NOMO-1 (cell line): ENCODE data around the gene FAM3A.
"Not testable (repeated sequence)": the region's sequence is repeated elsewhere in the genome, so short reads cannot be mapped to it uniquely, and the experiment has no call there.

Source experiments
- DNase-seq, 2 experiments: peaks; one replicate each; lab custom pipeline; 2025; ENCODE audit not compliant: unreplicated experiment in 2 of 2; lab: John Stamatoyannopoulos, UW

The FAM3A gene

GRCh38 chrX:154506483-154507332, 9.3 kb downstream of the FAM3A start:
- no peak for DNase-seq

- no peak for DNase-seq
These were observed 10.3 kb downstream of the FAM3A start for GRCh38 chrX:154505734-154506133.

- DNase-seq, result no peak
These were observed 13.0 kb downstream of the FAM3A start for GRCh38 chrX:154502989-154503388.

- no peak for DNase-seq
These were observed 13.9 kb downstream of the FAM3A start for GRCh38 chrX:154502098-154502497.

- DNase-seq, result not testable (repeated sequence)
These were observed 14.6 kb downstream of the FAM3A start for GRCh38 chrX:154501423-154501822.

GRCh38 chrX:154496591-154497137, 19.4 kb downstream of the FAM3A start:
- not testable (repeated sequence) for DNase-seq

GRCh38 chrX:154495472-154495922, 20.5 kb downstream of the FAM3A start:
- no peak for DNase-seq

GRCh38 chrX:154494715-154495114, 21.3 kb downstream of the FAM3A start:
- DNase-seq, result no peak

GRCh38 chrX:154490414-154491083, 25.5 kb downstream of the FAM3A start, which contains the start of gene SLC10A3:
SLC10A3 (minus strand) TSS chrX:154490629; CDS start chrX:154488940, 1,689 bp downstream.
- peak; percentile 76 to 87 for DNase-seq

- DNase-seq, result peak in 1 of 2 experiments; percentile 8
These were observed 26.0 kb downstream of the FAM3A start for GRCh38 chrX:154490021-154490413.

GRCh38 chrX:154489182-154489581, 26.9 kb downstream of the FAM3A start:
- no peak for DNase-seq

GRCh38 chrX:154488336-154489075, 27.5 kb downstream of the FAM3A start:
- DNase-seq, result no peak

- DNase-seq, result no peak
These were observed 28.3 kb downstream of the FAM3A start for GRCh38 chrX:154487518-154488290.

- peak; percentile 9 to 23 for DNase-seq
These were observed 29.4 kb downstream of the FAM3A start, which contains the start of gene UBL4A for GRCh38 chrX:154486396-154487207. UBL4A (minus strand) TSS chrX:154486615; CDS start chrX:154486584, 31 bp downstream.

GRCh38 chrX:154486052-154486395, 30.0 kb downstream of the FAM3A start:
- peak in 1 of 2 experiments; percentile 4 for DNase-seq

GRCh38 chrX:154485150-154486051, 30.6 kb downstream of the FAM3A start:
- DNase-seq, result no peak

- no peak for DNase-seq
These were observed 31.5 kb downstream of the FAM3A start for GRCh38 chrX:154484255-154485149.
